Measurements from ENCODE around the gene FAM83E.

DNA sequence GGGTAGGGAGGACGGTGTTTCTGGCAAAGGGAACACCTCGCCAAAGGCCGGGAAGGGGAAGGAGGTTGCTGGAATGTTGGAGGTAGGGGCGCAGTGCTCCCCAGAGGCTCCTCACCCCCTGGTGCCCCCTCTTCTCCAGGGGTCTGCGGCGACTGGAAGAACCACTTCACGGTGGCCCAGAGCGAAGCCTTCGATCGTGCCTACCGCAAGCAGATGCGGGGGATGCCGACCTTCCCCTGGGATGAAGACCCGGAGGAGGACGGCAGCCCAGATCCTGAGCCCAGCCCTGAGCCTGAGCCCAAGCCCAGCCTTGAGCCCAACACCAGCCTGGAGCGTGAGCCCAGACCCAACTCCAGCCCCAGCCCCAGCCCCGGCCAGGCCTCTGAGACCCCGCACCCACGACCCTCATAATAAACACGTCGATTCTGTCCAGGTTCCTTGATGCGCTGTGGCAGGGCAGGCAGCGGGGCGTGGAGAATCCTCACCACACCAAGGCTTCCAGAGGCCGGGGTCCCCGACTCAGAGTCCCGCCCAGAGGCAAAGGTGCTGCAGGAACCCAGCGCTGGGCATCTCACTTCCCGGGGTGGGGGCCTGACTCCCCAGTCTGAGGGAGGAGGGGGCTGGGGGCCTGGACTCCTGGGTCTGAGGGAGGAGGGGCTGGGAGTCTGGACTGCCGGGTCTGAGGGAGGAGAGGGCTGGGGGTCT is 15.7 kb downstream of the FAM83E start:
- TF ChIP-seq, protein P1, sequence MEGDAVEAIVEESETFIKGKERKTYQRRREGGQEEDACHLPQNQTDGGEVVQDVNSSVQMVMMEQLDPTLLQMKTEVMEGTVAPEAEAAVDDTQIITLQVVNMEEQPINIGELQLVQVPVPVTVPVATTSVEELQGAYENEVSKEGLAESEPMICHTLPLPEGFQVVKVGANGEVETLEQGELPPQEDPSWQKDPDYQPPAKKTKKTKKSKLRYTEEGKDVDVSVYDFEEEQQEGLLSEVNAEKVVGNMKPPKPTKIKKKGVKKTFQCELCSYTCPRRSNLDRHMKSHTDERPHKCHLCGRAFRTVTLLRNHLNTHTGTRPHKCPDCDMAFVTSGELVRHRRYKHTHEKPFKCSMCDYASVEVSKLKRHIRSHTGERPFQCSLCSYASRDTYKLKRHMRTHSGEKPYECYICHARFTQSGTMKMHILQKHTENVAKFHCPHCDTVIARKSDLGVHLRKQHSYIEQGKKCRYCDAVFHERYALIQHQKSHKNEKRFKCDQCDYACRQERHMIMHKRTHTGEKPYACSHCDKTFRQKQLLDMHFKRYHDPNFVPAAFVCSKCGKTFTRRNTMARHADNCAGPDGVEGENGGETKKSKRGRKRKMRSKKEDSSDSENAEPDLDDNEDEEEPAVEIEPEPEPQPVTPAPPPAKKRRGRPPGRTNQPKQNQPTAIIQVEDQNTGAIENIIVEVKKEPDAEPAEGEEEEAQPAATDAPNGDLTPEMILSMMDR (conservative IDR thresholded peaks at IDR 0.05; ENCODE audit: low read depth, low read length): no peak
- TF ChIP-seq EZH2 (IDR thresholded peaks at IDR 0.05; ENCODE audit: borderline replicate concordance, low read depth, low read length, poor library complexity, severe bottlenecking): no peak

Data from A673 (cell line).